NCI-H2196 (cell line): ENCODE results near the gene MYL9.

Experiments used
- DNase-seq: peaks from one replicate; lab custom pipeline; 2025; ENCODE audit not compliant: unreplicated experiment; lab: John Stamatoyannopoulos, UW

MYL9 gene

GRCh38 chr20:36579996-36580545, 38.8 kb downstream of the MYL9 start:
- DNase-seq, result no peak

GRCh38 chr20:36582322-36582721, 41.0 kb downstream of the MYL9 start:
- no peak for DNase-seq

DNA sequence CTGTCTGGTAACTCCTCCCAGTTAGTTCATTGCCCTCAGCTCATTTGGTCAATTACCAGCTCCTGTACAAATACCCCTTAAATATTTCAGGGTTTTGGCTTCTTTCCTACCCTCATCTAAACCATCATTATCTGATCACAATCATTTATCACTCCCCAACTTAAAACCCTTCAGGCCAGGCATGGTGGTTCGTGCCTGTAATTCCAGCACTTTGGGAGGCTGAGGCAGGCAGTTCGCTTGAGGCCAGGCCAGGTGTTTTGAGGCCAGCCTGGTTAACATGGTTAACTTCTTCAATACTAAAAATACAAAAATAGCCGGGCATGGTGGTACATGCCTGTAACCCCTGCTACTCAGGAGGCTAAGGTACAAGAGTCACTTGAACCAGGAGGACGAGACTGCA, 41.5 kb downstream of the MYL9 start:
- DNase-seq, result no peak

- no peak for DNase-seq
Measured at GRCh38 chr20:36584018-36584481, 42.7 kb downstream of the MYL9 start.

DNA sequence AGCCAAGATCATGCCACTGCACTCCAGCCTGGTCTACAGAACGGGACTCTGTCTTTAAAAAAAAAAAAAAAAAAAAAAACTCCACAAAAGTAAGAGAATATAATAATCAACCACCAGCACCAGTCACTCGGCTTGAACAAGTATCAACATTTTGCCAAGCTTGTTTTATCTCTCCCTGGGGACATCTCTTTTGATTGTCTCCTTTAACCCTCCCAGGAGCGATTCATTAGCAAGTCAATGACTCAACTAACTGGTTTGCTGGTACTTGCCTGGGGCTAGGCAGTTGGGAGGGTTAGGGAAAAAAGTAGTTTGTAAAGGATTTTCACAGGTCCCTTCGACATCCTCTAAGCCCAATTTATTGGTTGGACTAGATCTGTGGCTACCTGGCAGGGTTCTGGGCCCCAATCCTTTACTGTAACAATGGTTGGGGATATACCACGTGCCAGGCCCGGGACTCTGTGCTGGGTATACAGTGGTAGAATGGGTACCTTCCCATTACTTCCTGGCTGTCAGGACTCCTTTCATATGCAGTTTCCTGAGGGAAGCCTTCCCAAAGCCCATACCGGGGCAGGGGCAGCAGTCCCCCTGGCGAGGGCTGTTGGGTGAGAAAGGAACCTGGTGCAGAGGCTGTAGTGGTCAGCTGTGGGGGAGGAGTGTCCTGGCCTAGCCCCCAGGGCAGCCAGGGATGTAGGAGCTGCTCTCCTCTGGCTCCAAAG, 44.2 kb downstream of the MYL9 start:
- DNase-seq, result no peak

DNA sequence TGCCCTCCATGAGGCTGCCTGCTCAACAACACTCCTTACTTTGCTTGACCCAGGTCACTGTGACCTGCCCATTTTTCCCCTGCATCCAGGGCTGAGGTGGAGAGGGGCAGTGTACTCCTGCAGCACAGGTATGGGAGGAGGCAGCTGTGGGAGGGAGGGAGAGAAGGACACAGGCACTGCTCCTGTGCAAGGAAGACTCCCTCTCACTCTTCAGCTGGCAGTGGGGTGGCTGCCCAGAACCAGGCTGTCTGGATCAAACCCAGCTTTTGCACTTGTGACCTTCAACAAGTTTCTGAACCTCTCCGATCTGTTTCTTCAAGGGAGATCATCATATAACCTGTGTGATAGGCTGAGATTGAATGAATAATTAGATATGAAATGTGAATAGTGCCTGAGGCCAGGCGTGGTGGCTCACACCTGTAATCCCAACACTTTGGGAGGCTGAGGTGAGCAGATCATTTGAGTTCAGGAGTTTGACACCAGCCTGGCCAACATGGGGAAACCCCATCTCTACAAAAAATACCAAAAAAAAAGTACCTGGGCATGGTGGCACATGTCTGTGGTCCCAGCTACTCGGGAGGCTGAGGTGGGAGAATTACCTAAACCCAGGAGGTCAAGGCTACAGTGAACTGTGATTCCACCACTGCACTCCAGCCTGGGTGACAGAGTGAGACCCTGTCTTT, 46.2 kb downstream of the MYL9 start:
- no peak for DNase-seq

DNA sequence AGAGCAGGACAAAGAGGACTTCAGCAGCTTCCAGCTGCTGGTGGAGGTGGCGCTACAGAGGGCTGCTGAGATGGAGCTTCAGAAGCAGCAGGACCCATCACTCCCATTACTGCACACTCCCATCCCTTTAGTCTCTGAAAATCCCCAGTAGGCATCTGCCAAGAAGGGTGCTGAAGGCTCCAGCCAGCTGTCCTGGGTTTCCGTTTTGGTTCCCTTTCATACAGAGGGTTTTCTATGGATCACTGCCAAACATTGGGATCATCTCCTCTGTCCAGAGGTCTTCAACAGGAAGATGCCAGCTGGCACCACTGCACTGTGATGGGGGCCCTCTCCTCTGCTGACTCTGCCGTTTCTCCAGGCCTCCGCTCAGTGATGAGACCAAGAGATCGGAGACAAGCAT, 50.0 kb downstream of the MYL9 start:
- DNase-seq, result peak; percentile 45

GRCh38 chr20:36591854-36592641, 50.7 kb downstream of the MYL9 start:
- DNase-seq, result no peak

DNA sequence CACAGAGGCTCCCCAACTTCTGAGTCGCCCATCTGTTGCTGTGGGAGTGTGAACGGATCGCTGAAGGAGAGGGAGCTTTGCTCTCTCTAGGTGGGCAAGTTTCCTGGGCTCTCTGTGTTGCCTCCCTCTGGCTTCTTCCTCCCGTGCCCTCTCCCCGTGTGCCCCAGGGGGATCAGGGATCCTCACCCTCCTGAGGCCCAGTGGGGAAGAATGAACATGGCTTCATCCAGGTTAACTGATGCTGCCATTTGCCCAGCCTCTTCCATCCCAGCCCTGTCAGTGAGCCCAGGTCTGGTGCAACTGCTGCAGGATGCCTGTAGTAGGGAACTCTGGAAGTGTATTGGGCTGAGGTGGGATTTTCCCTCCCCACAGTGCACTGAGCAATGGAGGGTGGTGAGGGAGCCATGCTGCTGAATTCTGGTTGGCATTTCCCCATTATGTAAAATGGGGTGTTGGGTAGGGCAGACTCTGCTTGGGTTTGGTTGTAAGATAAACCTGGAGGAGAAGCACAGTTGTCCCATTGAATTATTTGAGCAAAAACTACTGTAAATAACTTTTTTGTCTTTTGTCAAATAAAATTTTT, 52.1 kb downstream of the MYL9 start:
- DNase-seq, result no peak

DNA sequence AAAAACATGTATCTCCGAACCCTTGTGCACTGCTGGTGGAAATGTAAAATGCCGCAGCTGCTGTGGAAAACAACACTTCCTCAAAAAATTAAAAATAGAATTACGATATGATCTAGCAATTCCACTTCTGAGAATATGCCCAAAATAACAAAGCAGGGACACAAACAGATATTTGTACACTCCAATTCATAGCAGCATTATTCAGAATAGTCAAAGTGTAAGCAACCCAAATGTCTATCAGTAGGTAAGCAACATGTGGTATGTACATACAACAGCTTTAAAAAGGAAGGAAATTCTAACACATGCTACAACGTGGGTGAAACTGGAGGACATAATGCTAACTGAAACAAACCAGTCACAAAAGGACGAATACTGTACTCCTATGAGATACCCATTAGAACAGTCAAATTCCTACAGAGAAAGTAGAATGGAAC, 58.6 kb downstream of the MYL9 start:
- DNase-seq, result no peak
